Calu3 (cell line): ENCODE data around the gene THOC5. TPM values are rescaled to one million over a fixed set of nuclear protein-coding genes. Genes with fewer than 3 reads are reported as not detected.
"Not testable (repeated sequence)": the region's sequence is repeated elsewhere in the genome, so short reads cannot be mapped to it uniquely, and the experiment has no call there.

Source experiments
- BruUV-seq: library from RNA; stranded (reverse); fragments of 400-500 nt; replicated peaks from 2 replicates; lab custom pipeline; 2021; lab: Mats Ljungman, UMichigan
- CTCF ChIA-PET: fragments of 300-600 bp; sonication (Branson Sonifier 250); formaldehyde crosslinking; loops from one replicate; lab custom pipeline; 2022; ENCODE audit warnings: antibody characterized with exemption; lab: Charles Lee
- DNase-seq: peaks from one replicate; pipeline ENCODE4 v3.0.0; 2022
- H3K27ac Mint-ChIP-seq: one replicate; pipeline ENCODE4 v1.8.0; 2022; ENCODE audit warnings: mixed read lengths; ENCODE audit not compliant: unreplicated experiment
- H3K27me3 Mint-ChIP-seq: one replicate; pipeline ENCODE4 v1.8.0; 2022; ENCODE audit warnings: mixed read lengths; ENCODE audit not compliant: unreplicated experiment
- H3K36me3 Mint-ChIP-seq: one replicate; pipeline ENCODE4 v1.8.0; 2022; ENCODE audit warnings: mild to moderate bottlenecking, moderate library complexity, mixed read lengths; ENCODE audit not compliant: insufficient read depth, unreplicated experiment
- H3K4me1 Mint-ChIP-seq: one replicate; pipeline ENCODE4 v1.8.0; 2022; ENCODE audit warnings: mild to moderate bottlenecking, low read depth, mixed read lengths; ENCODE audit not compliant: unreplicated experiment
- H3K4me3 Mint-ChIP-seq: one replicate; pipeline ENCODE4 v1.8.0; 2022; ENCODE audit warnings: mild to moderate bottlenecking, low read depth, moderate library complexity, mixed read lengths; ENCODE audit not compliant: unreplicated experiment
- H3K9me3 Mint-ChIP-seq: one replicate; pipeline ENCODE4 v1.8.0; 2022; ENCODE audit warnings: low read depth, mixed read lengths; ENCODE audit not compliant: unreplicated experiment
- CTCF ChIP-seq: fragments of 200-600 bp; IDR thresholded peaks from one replicate; pipeline ENCODE4 v1.8.0; 2022; ENCODE audit warnings: antibody characterized with exemption; ENCODE audit not compliant: unreplicated experiment
- intact Hi-C: fragments of 100-400 bp; cut with micrococcal nuclease; formaldehyde crosslinking; loops from one replicate; pipeline ENCODE4 v1.10.0; 2022; ENCODE audit not compliant: unreplicated experiment
- total RNA-seq: library from RNA; stranded (reverse); gene quantifications from 2 replicates; pipeline ENCODE4 v1.2.3, GENCODE V29; 2022

The THOC5 gene
- total RNA-seq, 1 experiment from 2014 or later, result 67.6 TPM

GRCh38 chr22:29570912-29571549 is 17.5 kb upstream of the THOC5 start:
- no peak for TF ChIP-seq CTCF
- H3K27ac Mint-ChIP-seq, result no peak overlapping the region

DNA sequence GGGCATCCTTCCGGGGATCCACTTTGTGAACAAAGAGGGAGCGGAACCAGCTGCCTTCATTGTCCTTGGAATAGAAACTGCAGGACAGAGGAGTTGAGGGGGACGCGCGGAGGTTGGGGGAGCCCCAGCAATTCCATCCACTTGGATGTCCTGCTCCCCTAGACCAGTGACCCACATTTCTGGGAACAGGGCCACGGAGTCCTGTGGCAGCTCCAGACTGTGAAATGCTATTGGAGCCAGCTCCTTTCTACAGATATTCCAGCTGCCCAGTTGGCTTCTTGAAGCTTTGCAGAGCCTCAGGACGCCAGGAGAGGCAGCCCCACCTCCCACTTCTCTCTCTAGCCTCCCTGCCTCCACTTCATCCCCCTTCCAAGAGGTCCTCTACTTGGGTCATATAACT is 16.9 kb upstream of the THOC5 start:
- BruUV-seq, result no TSS peak
- Mint-ChIP-seq H3K4me3 (no peak overlapping the region), H3K9me3 (no peaks in the 10 kb centered on the region), H3K36me3 (peaks cover 38% of the 10 kb centered on the region), H3K27ac (no peak overlapping the region), H3K4me1 (peaks cover 10% of the 10 kb centered on the region), H3K27me3 (no peaks in the 10 kb centered on the region)
- TF ChIP-seq CTCF, result no peak
- intact Hi-C loops, result no loop called here
- DNase-seq, result no peak
- CTCF ChIA-PET, result interaction anchor here (2.2 kb wide), 1 partner anchor 17 kb away, joined by 6 read pairs; the partner anchor contains the start of gene THOC5

More at GRCh38 chr22:29570912-29571549, 17.5 kb upstream of the THOC5 start:
- no TSS peak for BruUV-seq
- H3K4me3 Mint-ChIP-seq, result no peak overlapping the region
- no peaks in the 10 kb centered on the region for H3K27me3 Mint-ChIP-seq
- H3K4me1 Mint-ChIP-seq, result peaks cover 12% of the 10 kb centered on the region
- DNase-seq, result no peak
- CTCF ChIA-PET, result interaction anchor here (2.2 kb wide), 1 partner anchor 18 kb away, joined by 6 read pairs; the partner anchor contains the start of gene THOC5
- intact Hi-C loops, result no loop called here
- no peaks in the 10 kb centered on the region for H3K9me3 Mint-ChIP-seq
- H3K36me3 Mint-ChIP-seq, result peaks cover 38% of the 10 kb centered on the region

DNA sequence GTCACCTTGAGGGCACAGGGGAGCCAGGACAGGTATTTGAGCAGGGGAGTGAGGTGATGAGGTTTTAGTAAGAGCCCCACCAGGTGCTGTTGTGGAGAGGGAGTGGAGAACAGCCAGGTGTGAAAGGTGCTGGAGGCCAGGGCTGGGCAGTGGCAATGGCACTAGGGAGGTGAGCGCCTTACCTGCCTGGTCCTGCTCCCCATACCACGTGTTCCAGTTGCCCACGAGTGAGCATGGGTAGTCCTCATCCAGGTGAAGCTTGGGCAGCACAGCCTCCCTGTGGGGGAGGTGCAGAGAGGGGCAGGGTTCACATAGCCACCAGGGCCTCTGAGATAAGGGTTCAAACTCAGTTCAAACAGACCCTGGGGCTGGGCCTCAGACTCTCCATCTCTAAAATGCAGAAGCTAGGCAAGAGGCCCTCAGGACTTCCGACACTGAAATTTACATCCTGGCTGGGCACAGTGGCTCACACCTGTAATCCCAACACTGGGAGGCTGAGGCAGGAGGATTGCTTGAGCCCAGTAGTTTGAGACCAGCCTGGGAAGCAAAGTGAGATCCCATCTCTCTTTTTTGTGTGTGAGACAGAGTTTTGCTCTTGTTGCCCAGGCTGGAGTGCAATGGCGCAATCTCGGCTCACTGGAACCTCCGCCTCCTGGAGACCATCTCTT is 15.6 kb upstream of the THOC5 start:
- CTCF ChIA-PET, result no interaction called here
- intact Hi-C loops, result no loop called here
- H3K4me1 Mint-ChIP-seq, result no peaks in the 10 kb centered on the region
- H3K9me3 Mint-ChIP-seq, result no peaks in the 10 kb centered on the region
- H3K36me3 Mint-ChIP-seq, result peaks cover 31% of the 10 kb centered on the region
- no peak for DNase-seq
- BruUV-seq, result no TSS peak
- TF ChIP-seq CTCF, result no peak
- peak overlapping the region; percentile 22 for H3K27ac Mint-ChIP-seq
- no peaks in the 10 kb centered on the region for H3K27me3 Mint-ChIP-seq
- H3K4me3 Mint-ChIP-seq, result no peak overlapping the region

DNA sequence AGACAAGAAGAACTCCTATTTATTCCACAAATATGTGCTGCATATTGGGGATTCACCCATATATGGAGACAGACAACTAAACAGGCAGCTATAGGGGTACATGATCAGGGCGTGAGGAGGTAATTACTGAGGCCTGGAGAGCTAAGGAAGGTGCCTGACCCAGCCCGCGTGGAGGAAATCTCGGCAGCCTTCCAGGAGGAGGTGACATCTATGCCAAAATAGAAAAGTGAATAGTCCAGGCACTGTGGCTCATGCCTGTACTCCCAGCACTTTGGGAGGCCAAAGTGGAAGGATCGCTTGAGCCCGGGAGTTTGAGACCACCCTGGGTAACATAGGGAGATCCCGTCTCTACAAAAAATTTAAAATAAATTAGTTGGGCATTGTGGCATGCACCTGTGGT is 13.8 kb upstream of the THOC5 start:
- Mint-ChIP-seq H3K36me3 (peaks cover 37% of the 10 kb centered on the region), H3K27me3 (no peaks in the 10 kb centered on the region), H3K27ac (no peak overlapping the region), H3K9me3 (no peaks in the 10 kb centered on the region), H3K4me3 (no peak overlapping the region), H3K4me1 (no peaks in the 10 kb centered on the region)
- BruUV-seq, result no TSS peak
- CTCF ChIA-PET, result interaction anchor here (1.8 kb wide), 1 partner anchor 14 kb away, joined by 5 read pairs; the partner anchor contains the start of gene THOC5
- intact Hi-C loops, result no loop called here
- DNase-seq, result no peak
- no peak for TF ChIP-seq CTCF

GRCh38 chr22:29566513-29566912 is 13.0 kb upstream of the THOC5 start:
- H3K27ac Mint-ChIP-seq, H3K4me3 Mint-ChIP-seq, intact Hi-C loops, H3K9me3 Mint-ChIP-seq, DNase-seq, H3K27me3 Mint-ChIP-seq, H3K4me1 Mint-ChIP-seq, BruUV-seq: not testable (repeated sequence)
- CTCF ChIA-PET, result interaction anchor here (1.8 kb wide), 1 partner anchor 13 kb away, joined by 5 read pairs; the partner anchor contains the start of gene THOC5
- peaks cover 41% of the 10 kb centered on the region for H3K36me3 Mint-ChIP-seq
